Esophagus muscularis mucosa (tissue), 3 donors: Measurements from ENCODE around the gene RDH12.

Source experiments
- CTCF ChIP-seq, 3 experiments: fragments of 200-600 bp in 2 of 3; fragments of 450-650 bp in 1 of 3; sonication (generic) in 2 of 3; IDR thresholded peaks; one replicate each; pipeline ENCODE4 v1.5.1; 2017 to 2019; ENCODE audit warnings: antibody characterized with exemption in 3 of 3, mild to moderate bottlenecking in 2 of 3, moderate library complexity in 1 of 3
- POLR2AphosphoS5 ChIP-seq, 2 donors: sonication (generic); formaldehyde crosslinking; IDR thresholded peaks; one replicate each; pipeline ENCODE4 v1.6.1; 2017; ENCODE audit warnings: antibody characterized with exemption in 2 of 2

GRCh38 chr14:67768219-67768618 is 66.5 kb downstream of the RDH12 start:
- TF ChIP-seq POLR2AphosphoS5 (IDR thresholded peaks at IDR 0.05): no peak
- TF ChIP-seq CTCF (IDR thresholded peaks at IDR 0.05): no peak
